Endothelial cell of umbilical vein (primary cell): ENCODE data around the gene PHF24. TPM values are rescaled to one million over a fixed set of nuclear protein-coding genes. Genes with fewer than 3 reads are reported as not detected.

Experiments
- Bru-seq: library from RNA; stranded (reverse); fragments of 400-500 nt; gene quantifications from one replicate; lab custom pipeline; 2021; lab: Mats Ljungman, UMichigan
- BruChase-seq, 2 experiments: library from RNA; stranded (reverse); fragments of 400-500 nt; gene quantifications; one replicate each; lab custom pipeline; 2021; lab: Mats Ljungman, UMichigan
- BruUV-seq: library from RNA; stranded (reverse); fragments of 400-500 nt; replicated peaks from 2 replicates; lab custom pipeline; 2021; lab: Mats Ljungman, UMichigan
- CTCF ChIA-PET: fragments of 300-600, 350-600 bp; sonication (Branson Sonifier 250); formaldehyde crosslinking; loops from one replicate; lab custom pipeline; 2021; ENCODE audit warnings: antibody characterized with exemption, inconsistent platforms; lab: Charles Lee
- POLR2A ChIA-PET: fragments of 300-600, 350-600 bp; sonication (Branson Sonifier 250); formaldehyde crosslinking; loops from one replicate; lab custom pipeline; 2021; ENCODE audit warnings: antibody characterized with exemption, inconsistent platforms; lab: Charles Lee
- DNase-seq: peaks from one replicate; pipeline ENCODE4 v3.0.0-alpha.2; 2011; ENCODE audit warnings: low read depth, low spot score
- FAIRE-seq: peaks from 2 replicates; lab custom pipeline; 2011; peaks lifted over from hg19 to GRCh38; lab: Jason Lieb, UNC
- H2AFZ ChIP-seq: 2 replicates; pipeline ENCODE4 v1.6.0; 2012; ENCODE audit warnings: low read depth, low read length, control low read depth, inconsistent platforms
- H3K27ac ChIP-seq: 2 replicates; pipeline ENCODE4 v1.5.1; 2011; ENCODE audit warnings: low read depth, mild to moderate bottlenecking, control low read depth, low read length, moderate library complexity; ENCODE audit not compliant: insufficient read depth
- H3K27me3 ChIP-seq, 2 experiments: 2 replicates each; pipeline versions ENCODE4 v1.6.0 to v1.6.1; 2011; ENCODE audit warnings: low read length in 2 of 2, mixed read lengths in 1 of 2; ENCODE audit not compliant: control insufficient read depth in 2 of 2, insufficient read depth in 2 of 2
- H3K36me3 ChIP-seq, 2 experiments: 2 replicates in 1 of 2; 3 replicates in 1 of 2; pipeline ENCODE4 v1.5.1; 2011; ENCODE audit warnings: low read length in 2 of 2, mild to moderate bottlenecking in 1 of 2, moderate library complexity in 1 of 2; ENCODE audit not compliant: control insufficient read depth in 2 of 2, insufficient read depth in 2 of 2; ENCODE audit errors: extremely low read depth in 1 of 2
- H3K4me1 ChIP-seq: 3 replicates; pipeline ENCODE4 v1.5.1; 2011; ENCODE audit warnings: mild to moderate bottlenecking, low read length; ENCODE audit not compliant: control insufficient read depth, insufficient read depth; ENCODE audit errors: extremely low read depth
- H3K4me2 ChIP-seq: 2 replicates; pipeline ENCODE4 v1.6.1; 2011; ENCODE audit warnings: low read length, control low read depth, mixed read lengths; ENCODE audit not compliant: insufficient read depth
- H3K4me3 ChIP-seq, 3 experiments: fragments of 200-600 bp in 1 of 3; sonication (generic), shearing (Covaris generic) in 1 of 3; replicated peaks in 1 of 3; 2 replicates each; pipeline ENCODE4 v1.5.1; 2011 to 2016; ENCODE audit warnings: control low read depth in 3 of 3, low read length in 3 of 3, mild to moderate bottlenecking in 2 of 3, inconsistent platforms in 1 of 3, low read depth in 1 of 3, moderate library complexity in 1 of 3; ENCODE audit not compliant: insufficient read depth in 1 of 3
- H3K79me2 ChIP-seq: 2 replicates; pipeline ENCODE4 v1.6.0; 2012; ENCODE audit warnings: low read length, inconsistent platforms; ENCODE audit not compliant: control insufficient read depth, insufficient read depth
- H3K9ac ChIP-seq: replicated peaks from 2 replicates; pipeline ENCODE3; 2011; ENCODE audit warnings: low read length, control low read depth; ENCODE audit not compliant: insufficient read depth; ENCODE audit errors: extremely low read depth
- H3K9me1 ChIP-seq: replicated peaks from 3 replicates; pipeline ENCODE4 v1.6.0; 2011; ENCODE audit warnings: mild to moderate bottlenecking, low read length; ENCODE audit not compliant: control insufficient read depth, insufficient read depth; ENCODE audit errors: extremely low read depth
- H3K9me3 ChIP-seq: replicated peaks from 2 replicates; pipeline ENCODE4 v1.5.1; 2012; ENCODE audit warnings: low read length, inconsistent platforms; ENCODE audit not compliant: control insufficient read depth, insufficient read depth
- H4K20me1 ChIP-seq: replicated peaks from 2 replicates; pipeline ENCODE3; 2011; ENCODE audit warnings: mild to moderate bottlenecking, low read length; ENCODE audit not compliant: control insufficient read depth, insufficient read depth; ENCODE audit errors: extremely low read depth
- CTCF ChIP-seq, 2 donors: IDR thresholded peaks; 1 replicate in 1 of 2; 2 replicates in 1 of 2; pipeline ENCODE4 v1.5.1; 2011; ENCODE audit warnings: low read length in 2 of 2, mild to moderate bottlenecking in 2 of 2, moderate library complexity in 2 of 2, control low read depth in 1 of 2, inconsistent platforms in 1 of 2, low read depth in 1 of 2; ENCODE audit not compliant: insufficient read depth in 1 of 2; ENCODE audit errors: extremely low read depth in 1 of 2
- EZH2 ChIP-seq: IDR thresholded peaks from 2 replicates; pipeline ENCODE4 v1.6.1; 2012; ENCODE audit warnings: borderline replicate concordance, low read depth, mild to moderate bottlenecking, moderate library complexity, low read length, inconsistent platforms; ENCODE audit not compliant: severe bottlenecking
- FOS ChIP-seq: IDR thresholded peaks from 2 replicates; pipeline ENCODE4 v1.6.1; 2011; ENCODE audit warnings: mild to moderate bottlenecking, low read length, moderate library complexity, borderline replicate concordance; ENCODE audit not compliant: insufficient read depth
- GATA2 ChIP-seq: IDR thresholded peaks from 2 replicates; pipeline ENCODE4 v1.7.0; 2011; ENCODE audit warnings: low read depth, mild to moderate bottlenecking, moderate library complexity, mixed read lengths, low read length; ENCODE audit not compliant: insufficient read length, insufficient read depth
- JUN ChIP-seq: IDR thresholded peaks from 2 replicates; pipeline ENCODE4 v1.6.1; 2011; ENCODE audit warnings: borderline replicate concordance, low read depth; ENCODE audit not compliant: insufficient read length, insufficient read depth
- MAX ChIP-seq: IDR thresholded peaks from 2 replicates; pipeline ENCODE4 v1.6.1; 2011; ENCODE audit not compliant: insufficient read depth, insufficient read length
- MYC ChIP-seq: IDR thresholded peaks from one replicate; pipeline ENCODE4 v1.6.1; 2011; ENCODE audit warnings: mild to moderate bottlenecking, low read depth, low read length
- POLR2A ChIP-seq: IDR thresholded peaks from 2 replicates; pipeline ENCODE4 v1.6.1; 2012; ENCODE audit warnings: low read depth, mild to moderate bottlenecking, control low read depth, low read length
- POLR2AphosphoS5 ChIP-seq: IDR thresholded peaks from 2 replicates; pipeline ENCODE4 v1.6.1; 2012; ENCODE audit warnings: low read depth, mild to moderate bottlenecking, control low read depth, low read length, moderate library complexity; ENCODE audit not compliant: insufficient read depth
- dilution Hi-C: fragments of 300-500 bp; cut with MboI; formaldehyde crosslinking; loops from one replicate; pipeline ENCODE4 v1.15.0; 2019; ENCODE audit warnings: low sequenced_read_pairs; ENCODE audit not compliant: extremely low pct_ligation_motif_present
- intact Hi-C: fragments of 100-400 bp; cut with micrococcal nuclease; formaldehyde crosslinking; loops from one replicate; pipeline ENCODE4 v1.10.0; 2022
- long read RNA-seq: library from polyadenylated mRNA; stranded (forward); transcript quantifications from one replicate; pipeline ENCODE4 v2.0.0, GENCODE V29; 2021
- polyA minus RNA-seq, 3 experiments: library from RNA; depleted of rRNA, polyadenylated mRNA; stranded (reverse); fragments of >200 nt; gene quantifications; 1 replicate in 1 of 3; 2 replicates in 2 of 3; pipeline ENCODE4 v1.2.3, GENCODE V29; 2011
- polyA plus RNA-seq, 4 experiments: library from polyadenylated mRNA; depleted of rRNA in 3 of 4; stranded (reverse) in 3 of 4; unstranded in 1 of 4; fragments of >200 nt; gene quantifications; 2 replicates each; pipeline versions ENCODE4 v1.2.1 to v1.2.3, GENCODE V29; 2011 to 2012; ENCODE audit warnings: missing spikeins in 1 of 4
- total RNA-seq: library from RNA; stranded (reverse); gene quantifications from 2 replicates; pipeline ENCODE4 v1.2.3, GENCODE V29; 2021

Gene PHF24
- not detected in 2 replicates for total RNA-seq
- polyA plus RNA-seq, result not detected in 2 replicates
- not detected in 2 replicates for polyA plus RNA-seq (2011; cell fraction: cytosol; rRNA removed)
- not detected in 2 replicates for polyA plus RNA-seq (2011; cell fraction: nucleus; rRNA removed)
- not detected in 2 replicates for polyA plus RNA-seq (2012)
- not detected in 2 replicates for polyA minus RNA-seq
- not detected for polyA minus RNA-seq (2011; cell fraction: cytosol; rRNA and poly(A)+ RNA removed)
- not detected in 2 replicates for polyA minus RNA-seq (2011; cell fraction: nucleus; rRNA and poly(A)+ RNA removed)
- not detected for Bru-seq, nascent RNA
- BruChase-seq, experiment 1, labeled RNA remaining after a 6-hour chase, result not detected
- BruChase-seq, experiment 2, labeled RNA remaining after a 2-hour chase, result not detected
- long read RNA-seq, result 0 reads

DNA sequence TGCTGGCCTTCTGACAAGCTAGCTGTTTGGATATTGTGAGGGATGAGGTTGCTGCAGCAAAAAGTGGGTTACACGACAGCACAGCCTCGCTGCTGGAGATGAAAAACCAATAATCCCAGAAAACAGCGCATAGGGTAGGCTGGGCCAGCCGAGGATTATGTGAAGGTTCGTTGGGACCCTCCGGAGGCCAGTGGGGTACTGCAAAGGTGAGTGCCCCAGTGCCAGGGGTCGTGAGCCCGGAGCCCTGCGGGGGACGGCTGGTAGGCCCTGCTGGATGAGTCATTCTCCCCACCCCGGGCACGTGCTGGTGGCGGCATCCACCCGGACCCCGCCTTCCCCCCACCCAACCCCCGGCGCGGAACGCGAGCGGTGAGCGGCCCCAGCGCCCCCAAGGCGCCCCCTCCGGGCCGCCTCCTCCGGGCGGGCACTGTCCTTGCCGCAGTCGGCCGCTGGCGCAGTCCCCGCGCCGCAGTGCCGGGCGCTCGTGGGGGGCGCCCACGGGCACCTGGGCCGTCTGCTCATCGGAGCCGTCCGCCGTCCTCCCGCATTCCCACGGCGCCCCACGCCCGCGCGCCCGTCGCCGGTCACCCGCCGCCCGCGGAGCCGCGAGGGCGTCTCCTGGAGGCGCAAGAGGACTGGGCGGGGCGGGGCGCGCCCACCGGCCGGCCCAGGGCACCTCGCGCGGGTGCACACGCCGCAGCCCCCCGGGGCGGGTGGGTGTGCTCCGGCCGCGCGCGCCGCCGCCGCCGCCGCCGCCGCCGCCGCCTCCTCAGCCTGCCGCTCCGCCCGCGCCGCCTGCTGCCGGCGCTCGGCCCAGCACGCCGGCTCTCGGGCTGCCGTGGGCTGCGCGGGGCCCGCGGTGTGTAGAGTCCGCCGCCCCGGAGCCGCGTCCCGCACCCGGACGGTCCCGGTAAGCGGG, at the start of gene PHF24:
TSS of gene PHF24 (plus strand) at position 794 of the 919 bp plus-strand sequence. CDS start 13,014 bp downstream, outside the sequence.
- no peak for DNase-seq
- intact Hi-C loops, result no loop called here

GRCh38 chr9:34927061-34927460, 31.0 kb upstream of the PHF24 start:
- no peak overlapping the region for H3K27ac ChIP-seq
- POLR2A ChIA-PET, result no interaction called here
- no peak for FAIRE-seq
- H3K27me3 ChIP-seq, result peaks cover 9 to 16% of the 10 kb centered on the region in 2 experiments
- no peak for DNase-seq
- dilution Hi-C loops (no loop called here), intact Hi-C loops (no loop called here)
- H3K79me2 ChIP-seq, result no peaks in the 10 kb centered on the region
- H3K4me2 ChIP-seq, result no peak overlapping the region
- H4K20me1 ChIP-seq, result no peaks in the 10 kb centered on the region
- no peaks in the 10 kb centered on the region for H3K36me3 ChIP-seq
- TF ChIP-seq POLR2A, result no peak
- TF ChIP-seq EZH2, result no peak
- TF ChIP-seq POLR2AphosphoS5, result no peak
- TF ChIP-seq FOS, result no peak
- TF ChIP-seq MYC, result no peak
- TF ChIP-seq CTCF (IDR thresholded peaks at IDR 0.05; ENCODE audit: extremely low read depth in 1 of 2, insufficient read depth in 1 of 2, low read depth in 1 of 2, low read length in 2 of 2), result no peak
- no peak for TF ChIP-seq JUN
- TF ChIP-seq GATA2, result no peak
- TF ChIP-seq MAX, result no peak
- no peaks in the 10 kb centered on the region for H3K4me1 ChIP-seq
- no TSS peak for BruUV-seq
- H3K4me3 ChIP-seq, result no peak overlapping the region
- H3K9me3 ChIP-seq, result no peaks in the 10 kb centered on the region
- no peak overlapping the region for H3K9ac ChIP-seq
- no peak overlapping the region for H2AFZ ChIP-seq
- CTCF ChIA-PET, result interaction anchor here (1.3 to 3.6 kb wide), 4 partner anchors 19 to 124 kb away, joined by 3 to 32 read pairs (median 4); no protein-coding TSS in a partner anchor
- no peaks in the 10 kb centered on the region for H3K9me1 ChIP-seq

More for the DNA sequence above, at the start of gene PHF24:
- no peak for FAIRE-seq
- Histone ChIP-seq H3K9ac (no peak within 1 kb of the TSS), H3K4me2 (no peak within 1 kb of the TSS), H3K4me3 (peak within 1 kb of the TSS in 1 of 3 experiments; percentile 16), H3K27ac (no peak within 1 kb of the TSS), H3K27me3 (peaks cover 53 to 80% of the 10 kb centered on the region in 2 experiments), H3K9me1 (no peaks in the 10 kb centered on the region), H4K20me1 (no peaks in the 10 kb centered on the region), H3K4me1 (peaks cover 3% of the 10 kb centered on the region), H3K36me3 (no peaks in the 10 kb centered on the region), H3K9me3 (no peaks in the 10 kb centered on the region), H2AFZ (no peak within 1 kb of the TSS), H3K79me2 (no peaks in the 10 kb centered on the region)
- peak; percentile 81 for TF ChIP-seq EZH2
- no peak for TF ChIP-seq MAX
- POLR2A ChIA-PET, result no interaction called here
- CTCF ChIA-PET, result interaction anchor here (1.8 kb wide), 1 partner anchor 59 kb away, joined by 5 read pairs; no protein-coding TSS in a partner anchor
- BruUV-seq, result no TSS peak
- dilution Hi-C loops, result no loop called here
